ENCODE results near the gene CHST15. TPM values are rescaled to one million over a fixed set of nuclear protein-coding genes. Genes with fewer than 3 reads are reported as not detected.

Gene CHST15
- total RNA-seq, 1 donor, result 23.9 TPM

GRCh38 chr10:123958241-123958640 lies 135.2 kb downstream of the CHST15 start:
- peaks cover 8% of the 10 kb centered on the region for H3K27me3 ChIP-seq (ENCODE audit: insufficient read depth, low read length)
- H3K4me3 ChIP-seq (ENCODE audit: low read length), result no peak overlapping the region
- H3K9me3 ChIP-seq (ENCODE audit: low read depth, low read length), result no peaks in the 10 kb centered on the region
- no peaks in the 10 kb centered on the region for H3K4me1 ChIP-seq (ENCODE audit: insufficient read depth, low read length)

Other genes starting within 250 kb of the CHST15 start
- gene CPXM2, start 201.8 kb downstream of the CHST15 start, total RNA-seq, result not detected

All from mononuclear cell (primary cell).